G401.6 (cell line): ENCODE results near the gene PHAF1.
"Not testable (repeated sequence)": the region's sequence is repeated elsewhere in the genome, so short reads cannot be mapped to it uniquely, and the experiment has no call there.

ENCODE experiments used
- FAIRE-seq: peaks from 2 replicates; lab custom pipeline; 2012; peaks lifted over from hg19 to GRCh38; lab: Jason Lieb, UNC

The PHAF1 gene

DNA sequence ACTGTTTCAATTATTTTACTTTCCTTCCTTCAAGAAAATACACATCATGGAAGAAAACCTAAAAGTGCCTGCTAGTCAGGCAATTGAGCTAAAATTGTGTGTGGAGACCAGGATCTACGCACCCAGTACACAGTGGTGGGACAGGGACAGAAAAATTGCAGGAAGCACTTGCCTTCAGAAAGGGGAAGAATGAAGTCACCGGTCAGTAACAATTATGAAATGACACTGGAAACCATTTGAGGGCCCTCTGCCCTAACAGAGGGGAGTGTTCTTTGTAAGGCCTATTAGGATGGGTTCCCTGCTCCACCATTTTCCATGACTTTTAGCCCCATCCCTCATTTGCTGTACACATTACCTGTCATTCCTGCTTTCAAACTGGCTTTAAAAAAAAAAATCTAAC lies 4.5 kb upstream of the PHAF1 start:
- no peak for FAIRE-seq

- no peak for FAIRE-seq
These were observed 3.9 kb upstream of the PHAF1 start for GRCh38 chr16:67105881-67106280.

- no peak for FAIRE-seq
These were observed 1.3 kb upstream of the PHAF1 start for GRCh38 chr16:67108489-67108888.

GRCh38 chr16:67108931-67109406 lies 772 bp upstream of the PHAF1 start:
- FAIRE-seq, result no peak

- FAIRE-seq, result no peak
These were observed 2.3 kb downstream of the PHAF1 start for GRCh38 chr16:67111951-67112444.

GRCh38 chr16:67112591-67113399 lies 3.1 kb downstream of the PHAF1 start:
- no peak for FAIRE-seq

DNA sequence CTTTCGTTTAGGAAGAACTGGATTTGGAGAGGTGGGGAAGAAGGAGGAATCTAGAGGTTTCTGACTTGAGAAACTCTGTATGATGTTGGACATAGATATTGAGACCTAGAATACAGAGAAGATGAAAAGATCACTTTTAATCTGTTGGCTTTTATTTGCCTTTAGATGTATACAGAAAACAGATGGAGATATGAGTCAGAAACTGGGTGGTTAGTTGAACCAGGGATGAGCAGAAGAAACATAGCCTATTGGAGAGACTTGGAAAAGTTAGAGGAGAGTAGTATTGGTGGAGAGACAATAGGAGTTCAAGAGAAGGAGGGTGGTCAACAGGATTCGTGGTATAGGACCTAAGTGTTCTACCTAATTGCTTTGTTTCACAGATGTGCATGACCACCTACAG lies 5.1 kb downstream of the PHAF1 start:
- FAIRE-seq, result no peak

- FAIRE-seq, result no peak
These were observed 5.9 kb downstream of the PHAF1 start for GRCh38 chr16:67115639-67116038.

DNA sequence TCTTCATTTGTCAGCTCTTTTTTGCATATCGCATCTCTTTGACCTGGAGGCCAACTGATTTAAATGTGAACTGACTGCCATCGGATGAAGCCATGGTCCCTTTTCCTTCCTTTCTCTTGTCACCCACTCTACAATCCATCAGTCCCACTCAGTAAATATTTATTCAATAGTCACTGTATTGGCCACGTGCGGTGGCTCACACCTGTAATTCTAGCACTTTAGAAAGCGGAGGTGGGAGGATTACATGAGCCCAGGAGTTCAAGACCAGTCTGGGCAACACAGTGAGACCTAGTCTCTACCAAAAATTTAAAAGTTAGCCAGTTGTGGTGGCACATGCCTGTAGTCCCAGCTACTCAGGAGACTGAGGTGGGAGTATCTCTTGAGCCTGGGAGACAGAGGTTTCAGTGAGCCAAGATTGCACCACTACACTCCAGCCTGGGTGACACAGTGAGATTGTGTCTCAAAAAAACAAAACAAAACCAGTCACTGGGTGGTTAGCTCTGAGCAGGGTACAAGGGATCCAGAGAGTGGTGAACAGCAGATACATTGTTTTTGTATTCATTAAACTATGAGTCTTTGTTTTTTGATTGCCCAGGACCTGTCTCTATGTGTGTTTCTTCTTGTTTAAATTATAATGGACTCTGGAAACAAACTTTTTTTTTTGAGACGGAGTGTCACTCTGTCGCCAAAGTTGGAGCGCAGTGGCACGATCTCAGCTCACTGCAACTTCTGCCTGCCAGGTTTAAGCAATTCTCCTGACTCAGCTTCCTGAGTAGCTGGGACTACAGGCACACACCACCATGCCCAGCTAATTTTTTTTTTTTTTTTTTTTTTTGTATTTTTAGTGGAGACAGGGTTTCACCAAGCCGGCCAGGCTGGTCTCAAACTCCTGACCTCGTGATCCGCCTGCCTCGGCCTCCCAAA lies 6.9 kb downstream of the PHAF1 start:
- no peak for FAIRE-seq

GRCh38 chr16:67117716-67118115 lies 8.0 kb downstream of the PHAF1 start:
- FAIRE-seq, result no peak

- no peak for FAIRE-seq
These were observed 10.3 kb downstream of the PHAF1 start for GRCh38 chr16:67120025-67120424.

DNA sequence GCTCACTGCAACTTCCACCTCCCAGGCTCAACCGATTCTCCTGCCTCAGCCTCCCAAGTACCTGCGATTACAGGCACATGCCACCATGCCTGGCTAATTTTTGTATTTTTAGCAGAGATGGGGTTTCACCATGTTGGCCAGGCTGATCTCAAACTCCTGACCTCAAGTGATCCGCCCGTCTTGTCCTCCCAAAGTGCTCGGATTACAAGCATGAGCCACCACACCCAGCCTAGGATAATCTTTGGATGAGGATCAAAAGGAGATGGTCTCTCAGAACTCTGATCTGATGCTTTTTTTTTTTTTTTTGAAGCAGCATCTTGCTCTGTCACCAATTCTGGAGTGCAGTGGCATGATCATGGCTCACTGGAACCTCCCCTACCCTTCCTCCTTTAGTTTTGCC lies 13.1 kb downstream of the PHAF1 start:
- not testable (repeated sequence) for FAIRE-seq

DNA sequence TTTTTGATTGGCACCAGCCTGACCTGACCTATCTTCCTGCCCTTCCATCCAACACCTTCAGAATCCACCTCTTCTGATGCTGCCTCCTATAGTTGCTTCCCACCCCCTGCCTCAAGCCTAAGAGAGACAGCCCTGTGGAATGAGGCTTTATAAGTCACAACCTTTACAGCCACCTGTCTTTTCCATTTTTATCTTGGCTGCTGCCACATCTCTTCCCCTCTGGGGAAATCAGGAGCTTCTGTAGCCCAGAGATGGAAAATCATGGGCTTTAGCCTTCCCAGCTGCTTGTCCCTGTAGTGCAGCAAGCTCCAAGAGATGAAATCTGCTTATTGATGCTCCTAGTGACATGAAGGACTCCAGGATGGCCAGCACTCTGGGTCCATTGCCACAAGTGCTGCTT lies 18.7 kb downstream of the PHAF1 start:
- no peak for FAIRE-seq

DNA sequence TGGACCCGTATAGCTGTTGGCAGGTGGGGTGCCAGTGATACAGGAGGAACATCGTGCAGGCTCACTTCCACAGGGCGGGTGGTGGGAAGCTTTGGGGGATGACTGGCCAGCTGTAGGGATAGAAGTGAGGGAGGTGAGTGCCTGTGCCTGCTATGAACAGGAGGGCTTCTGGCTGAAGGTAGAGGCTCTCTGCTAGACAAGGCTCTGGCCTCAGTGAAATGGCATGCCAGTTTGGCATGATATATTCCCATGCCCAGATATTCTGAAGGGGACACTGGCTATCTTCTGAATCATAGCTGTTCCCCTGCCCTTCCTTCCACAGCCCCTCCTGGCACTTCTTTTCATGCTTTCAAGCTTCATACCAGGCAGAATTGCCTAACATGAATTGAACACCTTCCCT lies 19.1 kb downstream of the PHAF1 start:
- no peak for FAIRE-seq

DNA sequence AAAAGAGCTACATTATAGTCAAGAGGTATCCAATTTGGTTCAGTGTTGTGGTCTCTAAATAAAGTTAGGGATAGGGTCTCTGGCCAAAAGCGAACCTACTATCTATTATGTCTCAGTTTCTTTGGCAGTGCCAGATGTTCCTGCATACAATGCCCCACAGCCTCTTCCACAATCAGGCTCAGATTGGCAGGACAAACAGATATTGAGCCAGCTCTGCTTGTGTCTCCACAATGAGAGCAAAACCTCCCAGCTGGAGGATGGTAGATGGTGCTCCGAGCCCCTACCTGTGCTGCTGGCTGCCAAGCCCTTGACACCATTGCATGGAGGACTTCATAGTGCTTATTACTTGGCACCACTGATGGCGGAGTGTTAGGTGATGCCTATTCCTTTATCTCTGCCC lies 19.7 kb downstream of the PHAF1 start:
- FAIRE-seq, result no peak

GRCh38 chr16:67137605-67138004 lies 27.9 kb downstream of the PHAF1 start:
- FAIRE-seq, result no peak

DNA sequence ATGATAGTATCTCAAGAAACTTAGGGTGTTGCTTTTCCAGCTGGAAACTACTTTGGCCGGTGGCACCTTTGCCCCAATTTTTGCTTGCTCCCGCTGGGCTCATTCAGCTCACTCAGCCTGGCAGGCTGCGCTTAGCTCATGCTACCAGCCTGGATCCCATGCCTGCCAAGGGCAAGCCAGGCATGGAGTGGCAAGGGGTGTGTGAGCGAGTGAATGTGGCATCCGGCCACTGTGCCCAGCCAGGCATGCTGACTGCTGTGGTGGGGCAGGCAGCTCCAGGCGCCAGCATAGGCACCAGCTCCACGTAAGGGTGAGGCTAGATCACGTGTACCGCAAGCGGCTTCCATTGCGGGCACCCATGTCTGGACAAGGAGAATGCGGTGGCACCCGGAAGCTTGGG lies 31.6 kb downstream of the PHAF1 start:
- FAIRE-seq, result no peak

- no peak for FAIRE-seq
These were observed 32.6 kb downstream of the PHAF1 start for GRCh38 chr16:67142342-67142741.

GRCh38 chr16:67144943-67145342 lies 35.2 kb downstream of the PHAF1 start:
- no peak for FAIRE-seq

DNA sequence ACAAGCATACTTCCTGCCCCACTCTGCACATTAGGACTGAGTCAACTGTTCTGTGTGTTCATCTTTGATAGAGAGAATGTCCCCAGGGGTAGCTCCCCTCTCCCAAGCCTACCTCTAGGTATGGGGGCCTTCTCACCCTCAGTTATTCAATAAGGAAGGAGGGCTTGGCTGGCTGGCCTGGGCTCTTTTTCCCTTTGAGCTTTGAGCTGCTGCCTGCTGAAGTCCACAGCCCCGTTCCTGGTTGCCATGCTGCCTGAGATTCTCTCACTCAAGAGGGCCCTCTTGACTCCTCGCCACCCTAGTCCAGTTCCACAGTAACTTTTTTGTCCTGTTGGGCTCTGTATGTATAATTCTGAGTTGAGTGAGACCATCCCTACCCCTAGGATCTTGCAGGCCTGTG lies 36.0 kb downstream of the PHAF1 start:
- FAIRE-seq, result no peak

- no peak for FAIRE-seq
These were observed 37.0 kb downstream of the PHAF1 start for GRCh38 chr16:67146523-67147357.

DNA sequence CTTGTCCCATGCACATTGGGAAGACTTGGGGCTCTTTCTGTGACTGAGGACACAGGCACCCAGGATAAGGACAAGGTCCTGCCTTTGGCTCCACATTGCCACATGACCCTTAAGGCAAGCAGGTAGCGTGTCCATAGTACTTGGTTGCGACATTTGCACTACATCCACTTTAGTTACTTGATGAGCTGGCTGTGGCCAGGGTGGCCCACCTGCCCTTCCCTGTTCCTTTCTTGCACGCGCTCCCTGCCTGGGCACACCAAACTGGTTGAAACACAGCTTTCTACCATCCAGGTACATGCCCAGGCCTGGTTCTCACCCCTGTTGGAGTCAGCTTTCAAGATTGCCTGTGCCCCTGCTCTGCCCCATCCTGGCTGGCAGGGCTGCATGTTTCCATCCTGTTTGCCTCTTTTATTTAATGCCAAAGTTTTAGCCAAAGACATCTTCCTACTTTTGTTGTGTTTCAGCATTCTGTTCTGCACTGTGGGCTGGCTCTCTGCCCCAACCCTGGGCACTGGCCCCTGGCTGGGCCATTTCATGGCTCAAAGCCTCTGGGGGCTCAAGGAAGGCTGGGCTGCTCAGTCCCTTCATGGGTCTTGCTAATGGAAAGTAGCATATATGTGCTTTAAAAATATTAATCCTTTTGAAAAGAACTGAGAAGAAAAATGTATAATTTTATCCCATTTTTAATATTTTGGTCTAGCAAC lies 37.8 kb downstream of the PHAF1 start:
- no peak for FAIRE-seq
